Activated CD8-positive, alpha-beta memory T cell treated with anti-CD3 and anti-CD28 coated beads, Interleukin-2, amount 50 U/mL, for 1 hour (primary cell): Measurements from ENCODE around the gene ABCA2.
"Not testable (repeated sequence)": the region's sequence is repeated elsewhere in the genome, so short reads cannot be mapped to it uniquely, and the experiment has no call there.

ENCODE experiments used
- DNase-seq: peaks from one replicate; pipeline ENCODE4 v3.0.0-alpha.2; 2020; ENCODE audit errors: extremely low read depth

Gene ABCA2

GRCh38 chr9:137014776-137015539, 13.1 kb downstream of the ABCA2 start:
- DNase-seq = no peak

DNA sequence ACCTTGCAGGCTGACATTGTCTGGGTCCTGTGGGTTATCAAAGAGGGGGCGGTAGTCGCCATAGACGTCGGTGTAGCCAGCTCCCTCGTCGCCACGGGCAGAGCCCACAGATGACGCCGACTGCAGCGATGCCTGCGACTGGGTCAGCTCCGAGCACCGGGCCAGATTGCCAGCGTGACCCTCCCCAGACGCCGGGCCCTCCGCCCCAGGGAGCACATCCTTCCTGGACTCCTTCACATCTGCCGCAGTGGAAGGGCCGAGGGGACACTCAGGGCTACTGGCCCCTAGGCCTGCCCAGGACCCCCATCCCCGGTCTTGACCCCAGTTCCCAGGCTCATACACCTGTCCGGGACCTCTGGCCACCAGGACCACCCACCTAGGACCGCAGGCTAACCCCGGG, 13.9 kb downstream of the ABCA2 start:
- no peak for DNase-seq

- no peak for DNase-seq
Observed at GRCh38 chr9:137013571-137013940, 14.5 kb downstream of the ABCA2 start.

DNA sequence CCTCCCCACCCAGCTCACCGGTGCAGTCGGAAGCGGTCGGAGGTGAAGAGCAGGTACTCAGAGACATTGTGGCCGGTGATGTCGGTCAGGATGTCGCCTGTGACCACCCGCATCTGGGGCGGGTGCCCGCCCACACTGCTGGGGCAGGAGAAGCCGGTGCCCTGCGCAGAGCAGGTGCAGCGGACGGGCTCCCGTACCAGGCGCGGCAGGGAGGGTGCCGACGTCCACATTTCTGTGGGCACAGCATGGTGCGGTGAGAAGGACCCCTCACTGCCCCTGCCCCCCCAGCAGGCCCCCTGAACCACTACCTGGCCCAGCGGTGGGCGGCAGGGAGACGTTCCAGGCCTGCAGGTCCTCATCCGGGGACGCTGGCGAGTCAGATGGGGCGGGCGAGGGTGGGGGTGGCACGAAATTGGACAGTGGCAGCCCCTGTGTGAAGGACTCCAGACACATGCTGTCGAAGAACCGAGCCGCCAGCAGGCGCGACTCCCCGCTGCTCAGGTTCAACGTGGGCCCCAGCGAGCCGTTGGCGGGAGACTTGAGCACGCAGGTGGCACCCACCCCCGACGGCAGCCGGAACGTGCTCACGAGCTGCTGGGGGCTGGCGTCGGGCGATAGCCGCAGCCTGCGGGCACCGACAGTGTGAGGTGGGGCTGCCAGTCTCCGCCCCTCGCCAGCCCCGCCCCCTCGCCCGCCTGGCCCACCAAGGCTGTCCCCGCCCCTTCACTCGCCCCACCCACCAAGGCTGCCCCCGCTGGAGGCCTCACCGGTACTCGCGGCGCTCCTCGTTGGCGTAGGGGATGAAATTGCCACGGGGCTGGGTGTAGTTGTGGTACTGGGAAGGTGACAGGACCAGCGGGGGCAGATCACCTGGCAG, 15.1 kb downstream of the ABCA2 start:
- no peak for DNase-seq

DNA sequence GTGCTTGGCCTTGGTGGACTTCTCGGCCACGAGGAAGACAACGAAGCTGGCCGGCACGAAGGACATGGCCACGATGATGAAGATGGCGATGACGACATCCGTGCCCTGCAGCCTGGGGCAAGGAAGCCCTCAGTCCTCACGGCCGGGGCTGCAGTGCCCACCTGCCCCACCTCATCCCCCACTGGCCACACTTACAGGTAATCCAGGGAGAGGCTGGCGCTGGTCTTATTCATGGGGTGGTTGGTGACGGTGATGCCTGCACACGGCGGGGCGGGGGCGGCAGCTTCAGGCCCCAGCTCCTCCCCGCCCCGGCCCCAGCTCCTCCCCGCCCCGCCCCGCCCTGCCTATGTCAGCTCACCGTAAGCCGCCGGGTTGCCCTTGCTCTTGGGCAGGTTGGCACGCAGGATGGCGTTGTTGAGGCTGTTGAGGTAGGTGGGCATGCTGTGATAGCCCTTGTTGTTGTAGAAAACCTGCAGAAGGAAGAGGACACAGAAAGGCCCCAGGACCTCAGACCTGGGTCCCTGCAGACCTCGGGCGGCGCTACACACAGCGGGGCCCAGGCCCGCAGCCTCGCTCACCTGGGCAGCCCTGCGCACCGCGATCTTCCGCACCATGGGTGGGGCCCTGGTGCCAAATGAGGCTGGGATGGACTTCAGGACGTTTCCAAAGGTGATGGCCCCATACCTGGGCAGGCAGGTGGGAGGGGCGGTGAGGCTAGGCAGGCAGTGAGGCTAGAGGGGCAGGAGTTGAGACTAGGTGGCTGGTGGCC, 15.9 kb downstream of the ABCA2 start:
- DNase-seq = no peak

DNA sequence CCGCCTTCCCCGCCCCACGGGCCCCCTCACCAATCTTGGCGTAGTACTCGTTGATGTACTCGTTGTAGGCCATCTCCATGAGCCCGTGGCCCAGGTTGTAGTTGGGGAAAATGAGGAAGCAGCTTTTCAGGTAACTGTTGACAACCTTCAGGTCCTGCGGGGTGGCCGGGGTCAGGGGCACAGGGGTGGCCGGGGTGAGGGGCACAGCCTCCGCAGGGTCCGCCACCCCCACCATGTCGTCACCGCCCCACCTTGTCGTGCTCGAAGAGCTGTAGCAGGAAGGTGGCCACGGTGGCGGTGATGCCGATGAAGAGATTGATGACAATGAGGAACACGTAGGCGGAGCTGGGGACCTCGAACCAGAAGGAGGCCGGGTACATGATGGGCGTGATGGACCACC, 16.9 kb downstream of the ABCA2 start:
- DNase-seq = no peak

GRCh38 chr9:137009938-137010732, 17.9 kb downstream of the ABCA2 start:
- no peak for DNase-seq

GRCh38 chr9:137009217-137009616, 18.8 kb downstream of the ABCA2 start:
- no peak for DNase-seq

DNA sequence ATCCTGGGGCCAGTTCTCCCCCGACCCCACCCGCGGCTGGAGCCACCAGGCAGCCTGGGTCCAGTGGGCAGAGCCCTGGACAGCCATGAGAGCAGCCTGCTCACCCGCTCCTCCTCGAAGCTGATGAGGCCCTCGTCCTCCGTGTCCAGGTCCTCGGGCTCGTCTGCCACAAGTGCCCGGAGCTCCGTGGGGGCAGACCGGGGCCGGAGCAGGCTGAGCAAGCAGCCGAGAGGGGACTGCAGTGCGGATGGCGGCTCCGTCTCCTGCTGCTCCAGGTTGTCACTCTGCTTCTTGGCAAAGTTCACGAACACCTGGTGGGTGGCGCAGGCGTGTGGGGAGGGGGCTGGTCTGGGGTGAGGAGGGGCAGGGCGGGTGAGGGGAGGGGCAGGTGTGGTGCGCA, 19.7 kb downstream of the ABCA2 start:
- DNase-seq = no peak

GRCh38 chr9:137007816-137008270, 20.2 kb downstream of the ABCA2 start:
- DNase-seq = no peak

DNA sequence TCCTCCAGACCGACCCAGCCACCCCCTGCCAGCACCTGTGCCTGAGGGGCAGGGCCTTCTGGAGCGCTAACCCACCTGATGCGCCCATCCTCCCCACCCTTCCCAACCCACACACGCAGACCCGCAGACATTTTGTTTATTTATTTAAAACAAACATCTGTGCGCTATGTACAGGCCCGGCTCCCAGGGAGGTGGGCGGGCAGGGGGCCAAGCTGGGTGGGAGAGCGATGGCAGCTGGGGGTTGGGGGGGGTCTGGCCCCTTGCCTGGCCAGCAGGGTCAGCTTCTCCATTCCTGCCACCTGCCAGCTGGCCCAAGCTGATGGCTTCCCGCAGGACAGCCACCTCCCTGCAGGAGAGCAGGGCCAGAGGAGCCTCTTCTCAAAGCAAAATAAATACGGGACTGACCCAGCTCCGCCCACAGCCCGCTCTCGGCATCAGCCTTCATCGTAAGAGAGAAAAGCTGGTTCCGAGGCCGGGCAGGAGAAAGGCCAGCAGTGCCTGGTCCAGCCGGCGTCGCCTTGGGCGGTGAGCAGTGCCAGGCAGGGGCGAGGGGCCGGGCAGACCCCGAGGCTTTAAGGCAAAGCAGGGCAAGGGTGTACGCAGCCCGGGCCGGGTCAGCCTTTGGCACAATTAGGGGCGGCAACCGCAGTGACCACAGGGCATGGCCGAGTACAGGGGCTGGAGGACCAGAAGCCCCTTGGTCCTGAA, 20.8 kb downstream of the ABCA2 start:
- no peak for DNase-seq

DNA sequence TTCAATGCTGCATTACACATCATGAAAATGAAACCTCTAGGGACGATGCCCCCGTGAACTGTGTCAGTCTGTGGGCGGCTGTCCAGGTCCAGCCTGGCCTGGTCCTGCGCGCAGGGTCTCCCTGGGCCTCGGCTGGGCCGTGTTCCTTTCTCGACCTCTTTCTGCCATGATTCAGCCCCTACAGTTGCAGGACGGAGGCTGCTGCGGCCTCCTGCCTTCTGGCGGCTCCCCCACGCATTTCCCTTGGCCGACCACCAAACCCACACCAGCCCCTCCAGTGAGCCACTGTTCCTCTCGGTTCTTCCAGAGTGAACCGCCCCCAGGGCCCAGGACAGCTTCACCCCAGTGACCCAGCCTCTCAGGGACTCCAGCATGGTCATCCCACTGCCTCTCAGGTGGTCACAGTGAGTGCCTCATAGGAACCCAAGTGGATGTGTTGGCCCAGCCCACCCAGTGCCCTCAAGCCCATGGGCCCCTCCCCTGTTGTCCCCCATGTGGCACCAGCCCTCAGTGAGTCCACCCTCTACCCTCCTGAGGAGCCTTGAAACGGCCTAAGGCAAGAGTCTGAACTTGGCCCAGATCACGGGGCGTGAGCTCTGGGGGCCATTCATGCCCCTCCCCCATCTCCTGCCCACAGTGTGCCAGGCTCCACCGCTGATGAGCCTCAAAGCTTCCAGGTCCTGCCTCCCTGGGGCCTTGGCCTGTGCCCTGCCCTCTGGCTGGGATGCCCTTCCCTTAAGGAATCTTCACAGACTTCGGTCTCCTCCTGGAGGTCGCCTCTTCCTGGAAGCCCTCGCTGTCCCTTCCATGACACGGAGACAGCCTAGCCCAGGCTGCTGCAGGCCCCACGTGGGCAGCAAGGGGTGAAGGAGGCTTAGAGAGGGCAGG, 21.7 kb downstream of the ABCA2 start:
- DNase-seq = no peak

GRCh38 chr9:137004285-137004684, 23.8 kb downstream of the ABCA2 start:
- DNase-seq = not testable (repeated sequence)

DNA sequence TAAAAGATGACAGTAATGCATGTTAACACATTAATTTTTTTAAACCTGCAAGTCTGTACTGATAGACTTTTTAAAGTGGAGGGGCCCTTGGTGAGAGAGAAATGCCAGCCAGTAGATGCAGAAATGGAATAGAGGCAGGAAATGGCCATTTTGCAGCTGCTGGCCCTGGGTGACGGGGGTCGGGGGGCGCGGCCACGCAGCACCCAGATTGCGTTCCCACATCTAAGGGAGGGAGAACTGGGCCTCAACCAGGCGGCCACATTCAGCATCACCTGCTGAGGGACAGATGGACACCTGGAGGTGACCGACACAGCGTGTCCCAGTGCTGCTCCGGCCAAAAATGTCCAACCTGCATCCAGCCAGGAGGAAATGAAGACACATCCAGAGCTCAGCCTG, 25.4 kb downstream of the ABCA2 start:
- no peak for DNase-seq

DNA sequence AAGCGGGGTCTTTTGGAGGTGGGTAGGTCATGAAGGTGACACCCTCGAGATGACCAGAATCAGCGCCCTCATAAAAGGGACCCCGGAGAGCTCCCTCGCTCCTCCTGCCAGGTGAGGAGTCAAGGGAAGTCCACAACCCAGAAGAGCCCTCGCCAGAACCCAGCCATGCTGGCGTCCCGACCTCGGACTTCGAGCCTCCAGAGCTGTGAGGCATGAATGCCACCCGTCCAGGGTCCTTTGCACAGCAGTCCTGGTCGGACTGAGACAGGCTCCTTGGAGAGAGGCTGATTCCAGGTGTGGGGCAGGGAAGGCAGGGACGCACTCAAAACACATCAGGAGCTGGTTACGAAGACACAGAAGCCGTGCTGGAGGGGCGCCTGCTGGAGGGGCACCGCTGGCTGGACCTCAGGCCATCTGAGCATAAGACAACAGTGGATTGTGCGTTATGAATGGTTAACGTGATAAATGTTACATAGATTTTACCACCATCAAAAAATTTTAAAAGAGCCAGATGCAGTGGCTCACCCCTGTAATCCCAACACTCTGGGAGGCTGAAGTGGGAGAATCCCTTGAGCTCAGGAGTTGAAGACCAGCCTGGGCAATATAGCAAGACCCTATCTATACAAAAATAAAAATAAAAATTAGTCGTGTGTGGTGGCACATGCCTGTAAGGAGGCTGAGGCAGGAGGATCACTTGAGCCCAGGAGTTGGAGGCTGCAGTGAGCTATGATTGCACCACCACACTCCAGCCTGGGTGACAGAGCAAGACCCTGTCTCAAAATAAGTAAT, 26.0 kb downstream of the ABCA2 start:
- DNase-seq = no peak

- DNase-seq = no peak
Observed at GRCh38 chr9:137000177-137000930, 27.7 kb downstream of the ABCA2 start.

- DNase-seq = peak; percentile 19
Observed at GRCh38 chr9:136997830-136998234, 30.2 kb downstream of the ABCA2 start.

DNA sequence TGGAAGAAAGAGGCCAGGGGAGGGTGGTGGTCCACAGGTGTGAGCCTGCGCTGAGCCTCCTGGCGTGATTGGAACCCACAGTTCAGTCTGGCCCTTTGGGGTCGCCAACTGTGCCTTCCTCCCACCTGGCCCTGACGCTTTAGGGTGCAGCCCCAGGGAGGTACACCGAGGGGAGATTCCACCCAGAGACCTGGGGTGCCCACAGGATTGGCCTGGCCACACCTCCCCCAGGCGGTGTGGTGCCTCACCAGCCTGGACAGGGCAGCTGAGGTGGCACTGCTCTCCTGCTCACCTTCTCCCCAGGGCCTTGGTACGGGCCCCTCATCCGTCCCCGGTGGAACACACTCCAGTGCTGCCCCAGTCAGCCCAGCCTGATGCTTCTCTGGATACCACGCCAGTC, 30.7 kb downstream of the ABCA2 start:
- DNase-seq = no peak
